BLaER1 (cell line): ENCODE results near the gene MAP4K4.

Source experiments
- H3K27ac ChIP-seq: shearing (Covaris generic); formaldehyde crosslinking; 2 replicates; pipeline ENCODE4 v1.8.1; 2022
- H3K27me3 ChIP-seq: shearing (Covaris generic); formaldehyde crosslinking; 2 replicates; pipeline ENCODE4 v1.8.1; 2022
- H3K36me3 ChIP-seq: shearing (Covaris generic); formaldehyde crosslinking; 2 replicates; pipeline ENCODE4 v1.8.1; 2022
- H3K4me1 ChIP-seq: shearing (Covaris generic); formaldehyde crosslinking; 2 replicates; pipeline ENCODE4 v1.8.1; 2022
- H3K4me2 ChIP-seq: shearing (Covaris generic); formaldehyde crosslinking; 2 replicates; pipeline ENCODE4 v1.8.1; 2022
- H3K4me3 ChIP-seq: shearing (Covaris generic); formaldehyde crosslinking; 2 replicates; pipeline ENCODE4 v1.8.1; 2022
- H3K9ac ChIP-seq: shearing (Covaris generic); formaldehyde crosslinking; 2 replicates; pipeline ENCODE4 v1.8.1; 2022
- H3K9me3 ChIP-seq: shearing (Covaris generic); formaldehyde crosslinking; 2 replicates; pipeline ENCODE4 v1.8.1; 2022
- H4K20me1 ChIP-seq: shearing (Covaris generic); formaldehyde crosslinking; 2 replicates; pipeline ENCODE4 v1.8.1; 2022
- Cebpa-rat ChIP-seq: shearing (Covaris generic); IDR thresholded peaks from 2 replicates; pipeline ENCODE4 v1.8.1; 2022

MAP4K4 gene

GRCh38 chr2:101750688-101751087 is 53.2 kb downstream of the MAP4K4 start:
- Histone ChIP-seq H3K4me2 (peak overlapping the region; percentile 65), H3K4me3 (no peak overlapping the region), H3K27me3 (no peaks in the 10 kb centered on the region), H3K36me3 (peaks cover 25% of the 10 kb centered on the region), H3K9ac (peak overlapping the region; percentile 11; the same call in 1 of the 2 replicates), H3K9me3 (peaks cover 18% of the 10 kb centered on the region), H3K27ac (peak overlapping the region; percentile 24; the same call in 1 of the 2 replicates), H4K20me1 (peaks cover 81% of the 10 kb centered on the region), H3K4me1 (peaks cover 52% of the 10 kb centered on the region)
- TF ChIP-seq Cebpa-rat, result no peak

GRCh38 chr2:101751276-101751815 is 53.8 kb downstream of the MAP4K4 start:
- Histone ChIP-seq H3K4me1 (peaks cover 56% of the 10 kb centered on the region), H3K27me3 (no peaks in the 10 kb centered on the region), H3K9me3 (peaks cover 19% of the 10 kb centered on the region), H3K36me3 (peaks cover 29% of the 10 kb centered on the region), H3K4me3 (no peak overlapping the region), H3K4me2 (peak overlapping the region; percentile 65), H3K27ac (peak overlapping the region; percentile 24), H4K20me1 (peaks cover 81% of the 10 kb centered on the region), H3K9ac (peak overlapping the region; percentile 11; the same call in 1 of the 2 replicates)
- TF ChIP-seq Cebpa-rat, result no peak

- peak overlapping the region; percentile 24; the same call in 1 of the 2 replicates for H3K27ac ChIP-seq
- no peaks in the 10 kb centered on the region for H3K27me3 ChIP-seq
- peak overlapping the region; percentile 65 for H3K4me2 ChIP-seq
- no peak for TF ChIP-seq Cebpa-rat
- peak overlapping the region; percentile 11; the same call in 1 of the 2 replicates for H3K9ac ChIP-seq
- H3K9me3 ChIP-seq, result peaks cover 19% of the 10 kb centered on the region
- peaks cover 81% of the 10 kb centered on the region for H4K20me1 ChIP-seq
- H3K36me3 ChIP-seq, result peaks cover 30% of the 10 kb centered on the region
- no peak overlapping the region for H3K4me3 ChIP-seq
- H3K4me1 ChIP-seq, result peaks cover 56% of the 10 kb centered on the region
Measured at GRCh38 chr2:101751875-101752619, 54.5 kb downstream of the MAP4K4 start.

- H3K4me1 ChIP-seq, result peaks cover 56% of the 10 kb centered on the region
- H3K9ac ChIP-seq, result no peak overlapping the region
- H3K4me2 ChIP-seq, result peak overlapping the region; percentile 65
- H3K4me3 ChIP-seq, result no peak overlapping the region
- peaks cover 29% of the 10 kb centered on the region for H3K36me3 ChIP-seq
- TF ChIP-seq Cebpa-rat, result no peak
- H3K9me3 ChIP-seq, result peaks cover 19% of the 10 kb centered on the region
- H4K20me1 ChIP-seq, result peaks cover 81% of the 10 kb centered on the region
- H3K27ac ChIP-seq, result no peak overlapping the region
- no peaks in the 10 kb centered on the region for H3K27me3 ChIP-seq
Measured at GRCh38 chr2:101752716-101753616, 55.5 kb downstream of the MAP4K4 start.

- no peaks in the 10 kb centered on the region for H3K27me3 ChIP-seq
- TF ChIP-seq Cebpa-rat, result no peak
- no peak overlapping the region for H3K9ac ChIP-seq
- H3K27ac ChIP-seq, result no peak overlapping the region
- H3K36me3 ChIP-seq, result peaks cover 28% of the 10 kb centered on the region
- peaks cover 85% of the 10 kb centered on the region for H4K20me1 ChIP-seq
- peak overlapping the region; percentile 65 for H3K4me2 ChIP-seq
- H3K9me3 ChIP-seq, result peaks cover 19% of the 10 kb centered on the region
- H3K4me1 ChIP-seq, result peaks cover 56% of the 10 kb centered on the region
- H3K4me3 ChIP-seq, result no peak overlapping the region
Measured at GRCh38 chr2:101753720-101754490, 56.4 kb downstream of the MAP4K4 start.

GRCh38 chr2:101754618-101755017 is 57.1 kb downstream of the MAP4K4 start:
- no peak overlapping the region for H3K9ac ChIP-seq
- peaks cover 89% of the 10 kb centered on the region for H4K20me1 ChIP-seq
- no peaks in the 10 kb centered on the region for H3K27me3 ChIP-seq
- TF ChIP-seq Cebpa-rat, result no peak
- H3K4me1 ChIP-seq, result peaks cover 56% of the 10 kb centered on the region
- H3K27ac ChIP-seq, result no peak overlapping the region
- no peak overlapping the region for H3K4me3 ChIP-seq
- H3K4me2 ChIP-seq, result peak overlapping the region; percentile 33
- H3K36me3 ChIP-seq, result peaks cover 28% of the 10 kb centered on the region
- H3K9me3 ChIP-seq, result peaks cover 19% of the 10 kb centered on the region

- Histone ChIP-seq H3K4me2 (no peak overlapping the region), H3K27me3 (no peaks in the 10 kb centered on the region), H4K20me1 (peaks cover 96% of the 10 kb centered on the region), H3K4me3 (no peak overlapping the region), H3K36me3 (peaks cover 28% of the 10 kb centered on the region), H3K9me3 (peaks cover 19% of the 10 kb centered on the region), H3K4me1 (peaks cover 48% of the 10 kb centered on the region), H3K27ac (no peak overlapping the region), H3K9ac (no peak overlapping the region)
- no peak for TF ChIP-seq Cebpa-rat
Measured at GRCh38 chr2:101756266-101756665, 58.8 kb downstream of the MAP4K4 start.

GRCh38 chr2:101758001-101758400 is 60.5 kb downstream of the MAP4K4 start:
- Histone ChIP-seq H3K9ac (no peak overlapping the region), H3K9me3 (peaks cover 19% of the 10 kb centered on the region), H3K36me3 (peaks cover 43% of the 10 kb centered on the region), H3K27me3 (no peaks in the 10 kb centered on the region), H4K20me1 (peaks cover 96% of the 10 kb centered on the region), H3K27ac (no peak overlapping the region), H3K4me2 (no peak overlapping the region), H3K4me3 (no peak overlapping the region), H3K4me1 (peaks cover 45% of the 10 kb centered on the region)
- TF ChIP-seq Cebpa-rat, result no peak

GRCh38 chr2:101759162-101759561 is 61.7 kb downstream of the MAP4K4 start:
- H3K27ac ChIP-seq, result no peak overlapping the region
- H3K4me1 ChIP-seq, result peaks cover 45% of the 10 kb centered on the region
- peaks cover 19% of the 10 kb centered on the region for H3K9me3 ChIP-seq
- no peak overlapping the region for H3K4me2 ChIP-seq
- no peak overlapping the region for H3K9ac ChIP-seq
- H3K4me3 ChIP-seq, result no peak overlapping the region
- H4K20me1 ChIP-seq, result peaks cover 96% of the 10 kb centered on the region
- H3K27me3 ChIP-seq, result no peaks in the 10 kb centered on the region
- H3K36me3 ChIP-seq, result peaks cover 43% of the 10 kb centered on the region
- no peak for TF ChIP-seq Cebpa-rat
